Neural progenitor cell (in vitro differentiated cells): ENCODE measurements around the gene SALL1.
A peak's percentile ranks its signal among the peaks of the same experiment; 100 is the strongest.

Experiments
- CTCF ChIP-seq: fragments of 200-600 bp; sonication (generic); IDR thresholded peaks from 2 replicates; pipeline ENCODE4 v1.5.1; 2017; ENCODE audit warnings: antibody characterized with exemption, mild to moderate bottlenecking
- EZH2 ChIP-seq: fragments of 200-600 bp; sonication (generic); IDR thresholded peaks from 2 replicates; pipeline ENCODE4 v1.6.1; 2017; ENCODE audit warnings: antibody characterized with exemption, mild to moderate bottlenecking, moderate library complexity
- EZH2phosphoT487 ChIP-seq: fragments of 200-600 bp; sonication (generic); IDR thresholded peaks from 2 replicates; pipeline ENCODE4 v1.6.1; 2017; ENCODE audit warnings: antibody characterized with exemption

- peak; percentile 11 for TF ChIP-seq CTCF
- no peak for TF ChIP-seq EZH2phosphoT487
- TF ChIP-seq EZH2 = peak; percentile 6
These were observed 3.5 kb upstream of the SALL1 start for GRCh38 chr16:51154271-51155171.
